GM12872 (cell line): ENCODE data around the gene DNM2.

ENCODE experiments used
- CTCF ChIP-seq: IDR thresholded peaks from 3 replicates; pipeline ENCODE4 v1.5.1; 2011; ENCODE audit warnings: low read depth, mild to moderate bottlenecking, low read length, moderate library complexity; ENCODE audit not compliant: insufficient read depth

The DNM2 gene

GRCh38 chr19:10692673-10693264, 25.1 kb upstream of the DNM2 start:
- no peak for TF ChIP-seq CTCF

- no peak for TF ChIP-seq CTCF
Measured at GRCh38 chr19:10694706-10695307, 23.1 kb upstream of the DNM2 start.

- no peak for TF ChIP-seq CTCF
Measured at GRCh38 chr19:10695401-10696398, 22.2 kb upstream of the DNM2 start.

GRCh38 chr19:10699650-10700335, 18.1 kb upstream of the DNM2 start:
- TF ChIP-seq CTCF = peak; percentile 63

- peak; percentile 37; the same call in 1 of the 3 replicates for TF ChIP-seq CTCF
Measured at GRCh38 chr19:10701955-10702525, 15.8 kb upstream of the DNM2 start.

- no peak for TF ChIP-seq CTCF
Measured at GRCh38 chr19:10706990-10707389, 10.9 kb upstream of the DNM2 start.

- no peak for TF ChIP-seq CTCF
Measured at GRCh38 chr19:10707440-10707839, 10.4 kb upstream of the DNM2 start.
